Muscle of back (tissue), 11 donors: ENCODE results near the gene MT1M. TPM values are rescaled to one million over a fixed set of nuclear protein-coding genes. Genes with fewer than 3 reads are reported as not detected.
"Not testable (repeated sequence)": the region's sequence is repeated elsewhere in the genome, so short reads cannot be mapped to it uniquely, and the experiment has no call there.

ENCODE experiments used
- DNase-seq, 3 donors: peaks; one replicate each; pipeline versions ENCODE4 v3.0.0 to v3.0.0-alpha.2; 2013
- polyA plus RNA-seq, 10 donors: library from polyadenylated mRNA; unstranded; fragments of 120-200 nt; gene quantifications; one replicate each; pipeline ENCODE4 v1.2.1, GENCODE V29; 2013; ENCODE audit not compliant: insufficient read length in 10 of 10

Gene MT1M
- polyA plus RNA-seq, 10 donors, result 0.47 to 2.1 (median 0.89) TPM

GRCh38 chr16:56608043-56608875 is 24.2 kb upstream of the MT1M start, which contains the start of gene MT2A:
TSS of gene MT2A (plus strand) at chr16:56608584. CDS start at chr16:56608656, 72 bp downstream.
- peak; percentile 95 to 97 (median 95) for DNase-seq

- DNase-seq, result no peak
Measured at GRCh38 chr16:56608876-56609462, 23.5 kb upstream of the MT1M start.

- DNase-seq, result peak in 2 of 3 donors; percentile 81 to 89
Measured at GRCh38 chr16:56609463-56609921, 23.0 kb upstream of the MT1M start.

- peak in 2 of 3 donors; percentile 22 to 56 for DNase-seq
Measured at GRCh38 chr16:56610017-56610608, 22.3 kb upstream of the MT1M start.

GRCh38 chr16:56610609-56611111 is 21.8 kb upstream of the MT1M start:
- DNase-seq, result peak in 1 of 3 donors; percentile 43

GRCh38 chr16:56611281-56611833 is 21.1 kb upstream of the MT1M start:
- DNase-seq, result peak in 1 of 3 donors; percentile 37

- no peak for DNase-seq
Measured at GRCh38 chr16:56613706-56614105, 18.8 kb upstream of the MT1M start.

GRCh38 chr16:56614549-56614991 is 17.9 kb upstream of the MT1M start:
- peak in 1 of 3 donors; percentile 55 for DNase-seq

- no peak for DNase-seq
Measured at GRCh38 chr16:56615353-56615752, 17.1 kb upstream of the MT1M start.

- DNase-seq, result no peak
Measured at GRCh38 chr16:56616608-56617211, 15.7 kb upstream of the MT1M start.

- DNase-seq, result peak; percentile 64 to 85 (median 69)
Measured at GRCh38 chr16:56617212-56618085, 15.0 kb upstream of the MT1M start.

- no peak for DNase-seq
Measured at GRCh38 chr16:56618138-56618537, 14.3 kb upstream of the MT1M start.

GRCh38 chr16:56620339-56620897 is 12.0 kb upstream of the MT1M start:
- DNase-seq, result no peak

- not testable (repeated sequence) for DNase-seq
Measured at GRCh38 chr16:56621665-56622445, 10.6 kb upstream of the MT1M start.

- DNase-seq, result not testable (repeated sequence)
Measured at GRCh38 chr16:56623184-56623583, 9.3 kb upstream of the MT1M start.

GRCh38 chr16:56623637-56624036 is 8.8 kb upstream of the MT1M start:
- no peak for DNase-seq

GRCh38 chr16:56625140-56625942 is 7.1 kb upstream of the MT1M start, which contains the start of gene MT1E:
TSS of gene MT1E (plus strand) at chr16:56625781. CDS start at chr16:56625852, 71 bp downstream.
- peak; percentile 73 to 87 (median 82) for DNase-seq
